NCI-H2081 treated with DMSO at 0.1 percent for 48 hours (cell line): ENCODE data around the gene OSBPL1A.

Experiments used
- DNase-seq: peaks from one replicate; lab custom pipeline; 2025; lab: John Stamatoyannopoulos, UW

Gene OSBPL1A

DNA sequence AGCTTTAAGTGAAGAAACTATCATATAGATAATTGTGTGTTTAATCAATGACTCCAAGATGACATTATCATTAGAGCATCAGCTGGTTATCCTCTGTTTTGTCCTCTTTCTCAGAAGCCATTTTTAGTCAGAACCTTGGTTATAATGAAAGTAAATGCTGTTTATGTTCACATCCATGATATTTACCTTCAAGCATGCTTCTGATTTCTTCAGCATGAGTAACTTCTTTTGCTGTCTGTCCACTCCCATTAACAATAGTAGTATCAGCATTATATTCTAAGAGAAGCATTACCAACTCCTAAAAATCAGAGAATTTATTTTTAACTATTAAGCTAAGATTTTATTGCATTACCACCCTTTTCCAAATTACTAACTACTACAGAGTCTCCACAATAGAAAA, 56.3 kb downstream of the OSBPL1A start:
- DNase-seq = no peak

DNA sequence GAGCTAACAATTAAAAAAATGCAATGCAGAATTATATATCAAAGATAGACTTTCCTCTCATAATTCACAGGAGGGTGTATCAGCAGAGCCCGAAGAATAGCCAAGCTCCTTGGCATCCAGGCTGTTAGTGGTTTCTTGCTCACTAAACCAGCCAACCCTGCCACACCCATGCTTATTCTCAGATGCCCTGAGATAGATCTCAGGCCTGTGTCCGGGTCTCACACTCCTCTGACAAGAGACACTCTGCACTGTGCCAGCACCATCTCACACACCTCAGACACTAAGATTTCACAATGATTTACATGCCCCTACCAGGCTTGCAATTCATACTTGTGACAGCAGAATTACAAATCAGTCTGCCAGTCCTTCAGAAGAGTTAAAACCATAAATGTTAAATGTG, 64.5 kb downstream of the OSBPL1A start:
- DNase-seq = no peak

DNA sequence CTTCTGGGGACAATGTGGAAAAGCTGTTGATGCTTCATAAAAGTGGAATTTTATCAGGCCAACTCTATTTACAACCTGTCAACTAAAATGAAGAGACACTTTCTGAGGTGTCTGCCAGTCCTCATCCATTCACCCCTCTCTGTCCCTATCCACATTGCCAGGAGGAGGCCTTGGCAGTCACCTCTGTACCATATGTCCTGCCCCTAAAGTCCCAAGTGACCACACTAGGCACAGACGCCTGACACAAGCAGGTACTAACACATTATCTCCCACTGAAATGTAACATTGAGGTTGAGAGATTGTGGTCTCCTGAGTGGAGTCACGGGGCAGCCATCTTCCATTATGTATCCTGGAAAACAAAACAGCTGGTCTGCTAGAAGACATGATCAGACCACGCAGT, 71.4 kb downstream of the OSBPL1A start:
- no peak for DNase-seq

GRCh38 chr18:24322584-24323136, 75.0 kb downstream of the OSBPL1A start:
- DNase-seq = no peak

DNA sequence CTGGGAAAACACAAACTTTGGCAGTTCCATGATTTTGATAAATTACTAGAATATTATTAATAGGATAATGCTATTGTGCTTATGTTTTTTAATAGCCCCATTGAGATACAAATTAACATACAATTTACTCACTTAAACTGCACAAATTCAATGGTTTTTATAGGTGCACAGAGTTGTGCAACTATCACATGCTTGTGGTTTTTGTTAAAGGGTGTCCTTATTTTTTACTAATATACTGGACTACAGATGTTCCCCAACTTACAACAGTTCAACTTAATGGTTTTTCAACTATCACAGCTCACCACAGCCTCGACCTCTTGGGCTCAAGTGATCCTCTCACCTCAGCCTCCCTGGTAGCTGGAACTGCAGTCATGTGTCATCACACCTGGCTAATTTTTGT, 76.6 kb downstream of the OSBPL1A start:
- DNase-seq = no peak

GRCh38 chr18:24319757-24320156, 77.9 kb downstream of the OSBPL1A start:
- DNase-seq = no peak

DNA sequence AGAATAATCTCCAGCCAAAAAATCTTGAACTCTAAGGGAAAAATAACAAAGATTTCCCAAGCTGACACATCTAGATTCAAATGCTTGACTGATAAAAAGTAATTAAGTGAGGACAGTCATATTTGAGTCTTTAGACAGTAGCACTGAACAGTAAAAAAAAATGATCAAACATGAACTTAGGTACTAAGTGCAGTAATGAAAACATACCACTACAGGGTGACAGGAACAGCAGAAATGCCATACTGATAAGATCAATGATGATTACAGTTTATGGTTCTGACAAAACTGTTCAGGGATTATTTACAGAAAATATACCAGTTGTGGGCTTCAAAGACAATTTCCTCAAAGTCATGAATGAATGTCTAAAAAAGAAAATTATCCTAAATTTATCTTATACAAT, 80.3 kb downstream of the OSBPL1A start:
- no peak for DNase-seq

- DNase-seq = no peak
Observed at GRCh38 chr18:24315170-24315569, 82.5 kb downstream of the OSBPL1A start.

DNA sequence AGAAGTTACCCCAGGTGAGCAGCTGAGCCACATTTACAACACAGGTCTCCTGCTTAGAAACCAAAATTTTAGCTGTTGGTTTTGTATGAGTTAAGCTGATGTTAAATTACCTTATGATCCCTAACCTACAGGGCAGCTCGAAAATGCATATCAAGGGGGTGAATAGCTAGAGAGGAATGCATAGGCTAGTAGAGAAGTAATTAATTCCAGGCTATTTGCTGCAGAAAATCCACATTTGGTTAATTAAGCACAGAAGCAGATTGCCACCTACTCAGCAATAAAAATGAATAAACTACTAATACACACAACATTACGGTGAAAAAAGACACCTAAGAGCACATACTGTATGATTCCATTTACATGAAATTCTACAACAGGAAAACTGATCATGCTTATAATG, 91.4 kb downstream of the OSBPL1A start:
- DNase-seq = no peak

GRCh38 chr18:24300703-24301102, 96.9 kb downstream of the OSBPL1A start:
- DNase-seq = no peak

DNA sequence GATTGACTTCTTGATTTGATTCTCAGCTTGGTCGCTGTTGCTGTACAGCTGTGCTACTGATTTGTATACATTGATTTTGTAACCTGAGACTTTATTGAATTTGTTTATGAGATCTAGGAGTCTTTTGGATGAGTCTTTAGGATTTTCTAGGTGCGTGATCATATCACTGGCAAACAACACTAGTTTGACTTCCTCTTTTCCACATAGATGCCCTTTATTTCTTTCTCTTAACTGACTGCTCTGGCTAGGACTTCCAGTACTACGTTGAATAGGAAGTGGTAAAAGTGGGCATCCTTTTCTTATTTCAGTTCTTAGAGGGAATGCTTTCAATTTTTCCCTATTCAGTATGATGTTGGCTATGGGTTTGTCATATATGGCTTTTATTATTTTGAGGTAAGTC, 101.3 kb downstream of the OSBPL1A start:
- no peak for DNase-seq

GRCh38 chr18:24293254-24293653, 104.4 kb downstream of the OSBPL1A start:
- no peak for DNase-seq

DNA sequence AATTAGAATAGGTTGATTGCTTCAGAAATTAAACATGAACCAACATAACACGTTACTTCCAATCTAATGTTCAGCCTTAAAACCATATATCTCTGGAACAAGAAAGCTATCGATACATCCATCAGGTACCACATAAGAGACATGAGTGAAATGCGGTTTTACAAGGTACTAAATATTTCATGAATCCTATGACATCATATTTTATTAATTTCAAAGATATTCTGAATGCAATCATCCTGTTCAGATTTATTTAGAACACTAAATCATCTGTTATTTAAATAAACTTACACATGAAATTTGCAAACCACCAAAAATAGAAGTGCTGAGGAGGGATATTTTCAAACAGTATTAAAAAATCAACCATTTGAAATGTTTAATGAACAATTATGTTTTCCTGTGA, 119.0 kb downstream of the OSBPL1A start:
- DNase-seq = no peak

GRCh38 chr18:24277516-24278195, 120.0 kb downstream of the OSBPL1A start:
- DNase-seq = no peak

- no peak for DNase-seq
Observed at GRCh38 chr18:24276994-24277393, 120.6 kb downstream of the OSBPL1A start.

DNA sequence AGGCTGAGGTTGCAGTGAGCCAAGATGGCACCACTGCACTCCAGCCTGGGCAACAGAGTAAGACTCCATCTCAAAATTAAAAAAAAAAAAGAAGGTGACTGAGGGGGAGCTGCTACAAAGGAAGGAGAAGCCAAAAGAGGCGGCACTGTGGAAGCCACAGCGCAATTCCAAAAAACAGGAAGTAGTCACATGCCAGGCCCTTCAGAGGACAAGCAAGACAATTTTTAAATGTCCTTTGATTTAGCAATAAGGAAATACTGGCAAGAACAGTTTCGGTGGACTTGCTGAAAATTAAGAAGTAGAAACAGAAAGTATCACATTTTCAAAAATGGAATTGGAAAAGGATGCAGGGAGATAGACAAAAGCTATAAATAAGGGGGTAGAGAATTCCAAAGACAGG, 122.8 kb downstream of the OSBPL1A start:
- DNase-seq = no peak

GRCh38 chr18:24273596-24273995, 124.0 kb downstream of the OSBPL1A start:
- no peak for DNase-seq

DNA sequence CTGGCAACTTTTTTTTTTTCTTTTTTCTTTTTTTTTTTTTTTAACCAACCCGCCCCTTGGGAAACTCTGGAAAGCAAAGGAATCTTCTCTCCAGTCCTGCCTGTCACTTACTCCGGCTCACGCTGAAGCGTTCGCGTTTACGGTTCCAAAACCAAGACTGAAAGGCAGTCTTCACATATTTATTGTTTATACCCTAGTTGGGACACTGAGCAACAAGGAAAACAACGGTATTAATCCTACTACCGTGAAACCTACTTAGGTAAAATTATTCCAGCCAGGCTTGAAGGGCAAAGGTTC, 125.4 kb downstream of the OSBPL1A start:
- DNase-seq = no peak

- DNase-seq = no peak
Observed at GRCh38 chr18:24271381-24272228, 126.0 kb downstream of the OSBPL1A start.

DNA sequence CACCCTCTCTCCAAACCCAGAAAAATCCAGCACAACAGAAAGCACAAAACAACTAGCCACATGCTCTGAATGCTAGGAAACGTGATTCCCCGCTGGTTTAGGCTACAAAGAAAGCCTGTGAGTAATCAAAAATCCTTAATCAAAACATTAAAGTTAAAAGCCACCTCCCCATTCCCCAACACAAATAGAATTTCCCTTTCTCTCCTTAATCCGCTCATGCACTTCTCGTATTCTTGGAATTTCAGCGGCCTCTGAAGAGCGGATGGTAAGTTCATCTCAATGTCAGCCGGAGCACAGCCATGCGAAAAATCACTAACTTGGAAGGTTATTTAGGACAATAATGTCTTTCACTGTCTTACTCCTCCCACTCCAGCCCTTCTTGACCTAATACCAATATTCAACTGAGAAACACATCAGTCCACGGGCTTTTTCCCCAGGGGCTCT, 126.7 kb downstream of the OSBPL1A start:
- no peak for DNase-seq

- DNase-seq = no peak
Observed at GRCh38 chr18:24270358-24270936, 127.2 kb downstream of the OSBPL1A start.

GRCh38 chr18:24268784-24269550, 128.7 kb downstream of the OSBPL1A start:
- no peak for DNase-seq
